Measurements from ENCODE around the gene PLAAT2.

GRCh38 chr11:63548178-63548577, 15.0 kb downstream of the PLAAT2 start:
- TF ChIP-seq PBX3 (CRISPR knock-in tag; IDR thresholded peaks at IDR 0.05; ENCODE audit: borderline replicate concordance) (no peak), MXD1 (CRISPR knock-in tag; IDR thresholded peaks at IDR 0.05) (no peak), ATF4 (CRISPR knock-in tag; IDR thresholded peaks at IDR 0.05) (no peak)
